Panc1 (cell line): ENCODE results near the gene IL18RAP. TPM values are rescaled to one million over a fixed set of nuclear protein-coding genes. Genes with fewer than 3 reads are reported as not detected.

ENCODE experiments used
- ATAC-seq: fragments of 200-7000 bp; cut with Tn5 transposase; 2 replicates; pipeline ENCODE4 v1.9.1; 2020; ENCODE audit warnings: mild to moderate bottlenecking, moderate library complexity
- BruUV-seq: library from RNA; stranded (reverse); fragments of 400-500 nt; replicated peaks from 2 replicates; lab custom pipeline; 2021; lab: Mats Ljungman, UMichigan
- CTCF ChIA-PET: fragments of 300-600 bp; sonication (Branson Sonifier 250); formaldehyde crosslinking; loops from one replicate; lab custom pipeline; 2022; ENCODE audit warnings: antibody characterized with exemption; lab: Charles Lee
- POLR2A ChIA-PET: fragments of 300-600 bp; sonication (Branson Sonifier 250); formaldehyde crosslinking; loops from one replicate; lab custom pipeline; 2022; ENCODE audit warnings: antibody characterized with exemption; lab: Charles Lee
- DNase-seq: peaks from one replicate; pipeline ENCODE4 v3.0.0-alpha.2; 2010; ENCODE audit warnings: low read depth, low spot score
- H3K27ac ChIP-seq: 2 replicates; pipeline ENCODE4 v1.5.1; 2011; ENCODE audit warnings: mild to moderate bottlenecking, low read length, inconsistent platforms
- H3K27me3 ChIP-seq: fragments of 200-500 bp; sonication (Bioruptor generic); 2 replicates; pipeline ENCODE4 v1.6.0; 2014; ENCODE audit warnings: low read length, inconsistent platforms; ENCODE audit not compliant: control insufficient read depth, insufficient read depth
- H3K36me3 ChIP-seq: fragments of 200-500 bp; sonication (Bioruptor generic); 2 replicates; pipeline ENCODE4 v1.5.1; 2014; ENCODE audit warnings: inconsistent platforms, mild to moderate bottlenecking, low read length, moderate library complexity; ENCODE audit not compliant: control insufficient read depth, insufficient read depth
- H3K4me1 ChIP-seq: 2 replicates; pipeline ENCODE4 v1.5.1; 2011; ENCODE audit warnings: inconsistent platforms, mild to moderate bottlenecking, low read length, moderate library complexity; ENCODE audit not compliant: control insufficient read depth, insufficient read depth
- H3K4me3 ChIP-seq, 2 experiments: 2 replicates each; pipeline ENCODE4 v1.5.1; 2011 to 2012; ENCODE audit warnings: low read depth in 2 of 2, low read length in 2 of 2, mild to moderate bottlenecking in 2 of 2, inconsistent platforms in 1 of 2, moderate library complexity in 1 of 2
- H3K9me3 ChIP-seq: fragments of 200-500 bp; sonication (Bioruptor generic); 2 replicates; pipeline ENCODE4 v1.5.1; 2014; ENCODE audit warnings: low read depth, mild to moderate bottlenecking, inconsistent platforms, low read length, moderate library complexity; ENCODE audit not compliant: control insufficient read depth, insufficient read depth
- POLR2AphosphoS5 ChIP-seq: IDR thresholded peaks from 2 replicates; pipeline ENCODE4 v1.6.1; 2012; ENCODE audit warnings: mild to moderate bottlenecking, low read depth, low read length, moderate library complexity
- SIN3A ChIP-seq: IDR thresholded peaks from 2 replicates; pipeline ENCODE4 v1.6.1; 2012; ENCODE audit warnings: low read depth, mild to moderate bottlenecking, low read length, moderate library complexity, borderline replicate concordance; ENCODE audit not compliant: insufficient read depth
- TCF7L2 ChIP-seq: IDR thresholded peaks from 2 replicates; pipeline ENCODE4 v1.6.1; 2011; ENCODE audit warnings: mild to moderate bottlenecking, low read depth, low read length, inconsistent platforms
- in situ Hi-C: cut with HindIII; loops from 2 replicates; pipeline ENCODE4 v1.10.0; 2016; ENCODE audit warnings: low sequenced_read_pairs, low pct_unique_long_range_greater_than_20kb
- intact Hi-C: fragments of 100-400 bp; cut with micrococcal nuclease; formaldehyde crosslinking; loops from one replicate; pipeline ENCODE4 v1.10.0; 2022; ENCODE audit not compliant: unreplicated experiment
- microRNA-seq: library from miRNA; unstranded; fragments of <30 nt; microRNA quantifications from one replicate; pipeline ENCODE4 v1.1.0, GENCODE V29; 2020; ENCODE audit not compliant: unreplicated experiment
- total RNA-seq: library from RNA; stranded (reverse); gene quantifications from one replicate; pipeline ENCODE4 v1.2.1, GENCODE V29; 2021; ENCODE audit not compliant: unreplicated experiment
- TF ChIP-seq, protein P1 (sequence below): fragments of 450-650 bp; IDR thresholded peaks from 2 replicates; pipeline ENCODE4 v1.5.1; 2017; ENCODE audit warnings: mild to moderate bottlenecking
- TF ChIP-seq, protein P2 (sequence below), 2 experiments: IDR thresholded peaks; 2 replicates each; pipeline ENCODE4 v1.6.1; 2011 to 2012; ENCODE audit warnings: low read depth in 2 of 2, control low read depth in 1 of 2, low read length in 1 of 2, mild to moderate bottlenecking in 1 of 2, moderate library complexity in 1 of 2; ENCODE audit not compliant: insufficient read depth in 1 of 2

Gene IL18RAP
- total RNA-seq, 1 experiment from 2014 or later = not detected

DNA sequence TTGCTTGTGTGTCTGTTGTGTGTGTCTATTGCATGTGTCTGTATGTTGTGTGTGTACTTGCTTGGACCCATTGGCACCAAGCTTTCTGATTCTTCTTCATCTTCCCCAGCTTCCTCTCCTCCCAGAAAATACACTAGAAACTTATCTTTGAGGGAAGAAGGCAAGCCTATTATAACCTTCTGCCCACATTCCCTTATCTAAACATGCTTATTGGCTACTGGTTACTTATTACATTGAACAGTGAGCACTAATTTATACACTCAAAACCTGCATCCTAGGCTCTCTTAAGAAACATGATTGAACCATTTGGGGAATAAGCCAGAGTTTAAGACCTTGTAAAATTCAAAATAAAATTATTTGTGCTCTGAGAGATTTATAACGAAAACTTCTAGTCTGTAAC, 76.6 kb downstream of the IL18RAP start:
- Histone ChIP-seq H3K36me3 (no peaks in the 10 kb centered on the region), H3K27ac (no peak overlapping the region), H3K4me3 (no peak overlapping the region), H3K4me1 (no peaks in the 10 kb centered on the region), H3K9me3 (no peaks in the 10 kb centered on the region), H3K27me3 (no peaks in the 10 kb centered on the region; the same call in 1 of the 2 replicates)
- DNase-seq = no peak
- intact Hi-C loops = no loop called here
- no TSS peak for BruUV-seq
- ChIA-PET POLR2A (no interaction called here), CTCF (no interaction called here)
- no peak for ATAC-seq
- TF ChIP-seq TCF7L2 = no peak
- TF ChIP-seq, protein P1, sequence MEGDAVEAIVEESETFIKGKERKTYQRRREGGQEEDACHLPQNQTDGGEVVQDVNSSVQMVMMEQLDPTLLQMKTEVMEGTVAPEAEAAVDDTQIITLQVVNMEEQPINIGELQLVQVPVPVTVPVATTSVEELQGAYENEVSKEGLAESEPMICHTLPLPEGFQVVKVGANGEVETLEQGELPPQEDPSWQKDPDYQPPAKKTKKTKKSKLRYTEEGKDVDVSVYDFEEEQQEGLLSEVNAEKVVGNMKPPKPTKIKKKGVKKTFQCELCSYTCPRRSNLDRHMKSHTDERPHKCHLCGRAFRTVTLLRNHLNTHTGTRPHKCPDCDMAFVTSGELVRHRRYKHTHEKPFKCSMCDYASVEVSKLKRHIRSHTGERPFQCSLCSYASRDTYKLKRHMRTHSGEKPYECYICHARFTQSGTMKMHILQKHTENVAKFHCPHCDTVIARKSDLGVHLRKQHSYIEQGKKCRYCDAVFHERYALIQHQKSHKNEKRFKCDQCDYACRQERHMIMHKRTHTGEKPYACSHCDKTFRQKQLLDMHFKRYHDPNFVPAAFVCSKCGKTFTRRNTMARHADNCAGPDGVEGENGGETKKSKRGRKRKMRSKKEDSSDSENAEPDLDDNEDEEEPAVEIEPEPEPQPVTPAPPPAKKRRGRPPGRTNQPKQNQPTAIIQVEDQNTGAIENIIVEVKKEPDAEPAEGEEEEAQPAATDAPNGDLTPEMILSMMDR = no peak
- TF ChIP-seq POLR2AphosphoS5 = no peak
- TF ChIP-seq, protein P2, sequence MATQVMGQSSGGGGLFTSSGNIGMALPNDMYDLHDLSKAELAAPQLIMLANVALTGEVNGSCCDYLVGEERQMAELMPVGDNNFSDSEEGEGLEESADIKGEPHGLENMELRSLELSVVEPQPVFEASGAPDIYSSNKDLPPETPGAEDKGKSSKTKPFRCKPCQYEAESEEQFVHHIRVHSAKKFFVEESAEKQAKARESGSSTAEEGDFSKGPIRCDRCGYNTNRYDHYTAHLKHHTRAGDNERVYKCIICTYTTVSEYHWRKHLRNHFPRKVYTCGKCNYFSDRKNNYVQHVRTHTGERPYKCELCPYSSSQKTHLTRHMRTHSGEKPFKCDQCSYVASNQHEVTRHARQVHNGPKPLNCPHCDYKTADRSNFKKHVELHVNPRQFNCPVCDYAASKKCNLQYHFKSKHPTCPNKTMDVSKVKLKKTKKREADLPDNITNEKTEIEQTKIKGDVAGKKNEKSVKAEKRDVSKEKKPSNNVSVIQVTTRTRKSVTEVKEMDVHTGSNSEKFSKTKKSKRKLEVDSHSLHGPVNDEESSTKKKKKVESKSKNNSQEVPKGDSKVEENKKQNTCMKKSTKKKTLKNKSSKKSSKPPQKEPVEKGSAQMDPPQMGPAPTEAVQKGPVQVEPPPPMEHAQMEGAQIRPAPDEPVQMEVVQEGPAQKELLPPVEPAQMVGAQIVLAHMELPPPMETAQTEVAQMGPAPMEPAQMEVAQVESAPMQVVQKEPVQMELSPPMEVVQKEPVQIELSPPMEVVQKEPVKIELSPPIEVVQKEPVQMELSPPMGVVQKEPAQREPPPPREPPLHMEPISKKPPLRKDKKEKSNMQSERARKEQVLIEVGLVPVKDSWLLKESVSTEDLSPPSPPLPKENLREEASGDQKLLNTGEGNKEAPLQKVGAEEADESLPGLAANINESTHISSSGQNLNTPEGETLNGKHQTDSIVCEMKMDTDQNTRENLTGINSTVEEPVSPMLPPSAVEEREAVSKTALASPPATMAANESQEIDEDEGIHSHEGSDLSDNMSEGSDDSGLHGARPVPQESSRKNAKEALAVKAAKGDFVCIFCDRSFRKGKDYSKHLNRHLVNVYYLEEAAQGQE (IDR thresholded peaks at IDR 0.05; ENCODE audit: insufficient read depth in 1 of 2, low read depth in 2 of 2, low read length in 1 of 2) = no peak
- TF ChIP-seq SIN3A = no peak
- in situ Hi-C loops = no loop called here

Small RNAs within 50 kb of the gene (microRNA-seq; reads per million reads assigned to microRNA genes)
- gene MIR4772 = not detected

Other genes with a start within 250 kb of the IL18RAP start
- not detected for gene IL1RL2, start 236.1 kb upstream of the IL18RAP start, total RNA-seq
- 0.15 TPM for gene IL1RL1, start 111.6 kb upstream of the IL18RAP start, total RNA-seq
- gene IL18R1, start 67.4 kb upstream of the IL18RAP start, total RNA-seq = 0.08 TPM
- gene SLC9A4, start 50.1 kb downstream of the IL18RAP start, total RNA-seq = not detected
- gene SLC9A2, start 196.4 kb downstream of the IL18RAP start, total RNA-seq = 4.1 TPM